ENCODE results near the gene PARP16. TPM values are rescaled to one million over a fixed set of nuclear protein-coding genes. Genes with fewer than 3 reads are reported as not detected.

The PARP16 gene
- total RNA-seq, 1 donor from 2014 or later: 2.8 TPM

- no peak for DNase-seq (ENCODE audit: low spot score)
- Mint-ChIP-seq H3K9me3 (ENCODE audit: unreplicated experiment) (no peaks in the 10 kb centered on the region), H3K4me1 (ENCODE audit: unreplicated experiment) (peaks cover 9% of the 10 kb centered on the region), H3K4me3 (ENCODE audit: unreplicated experiment) (no peak overlapping the region), H3K27me3 (ENCODE audit: unreplicated experiment) (peaks cover 7% of the 10 kb centered on the region), H3K36me3 (ENCODE audit: low read depth, unreplicated experiment) (no peaks in the 10 kb centered on the region), H3K27ac (ENCODE audit: unreplicated experiment) (no peak overlapping the region)
- TF ChIP-seq, protein P1, sequence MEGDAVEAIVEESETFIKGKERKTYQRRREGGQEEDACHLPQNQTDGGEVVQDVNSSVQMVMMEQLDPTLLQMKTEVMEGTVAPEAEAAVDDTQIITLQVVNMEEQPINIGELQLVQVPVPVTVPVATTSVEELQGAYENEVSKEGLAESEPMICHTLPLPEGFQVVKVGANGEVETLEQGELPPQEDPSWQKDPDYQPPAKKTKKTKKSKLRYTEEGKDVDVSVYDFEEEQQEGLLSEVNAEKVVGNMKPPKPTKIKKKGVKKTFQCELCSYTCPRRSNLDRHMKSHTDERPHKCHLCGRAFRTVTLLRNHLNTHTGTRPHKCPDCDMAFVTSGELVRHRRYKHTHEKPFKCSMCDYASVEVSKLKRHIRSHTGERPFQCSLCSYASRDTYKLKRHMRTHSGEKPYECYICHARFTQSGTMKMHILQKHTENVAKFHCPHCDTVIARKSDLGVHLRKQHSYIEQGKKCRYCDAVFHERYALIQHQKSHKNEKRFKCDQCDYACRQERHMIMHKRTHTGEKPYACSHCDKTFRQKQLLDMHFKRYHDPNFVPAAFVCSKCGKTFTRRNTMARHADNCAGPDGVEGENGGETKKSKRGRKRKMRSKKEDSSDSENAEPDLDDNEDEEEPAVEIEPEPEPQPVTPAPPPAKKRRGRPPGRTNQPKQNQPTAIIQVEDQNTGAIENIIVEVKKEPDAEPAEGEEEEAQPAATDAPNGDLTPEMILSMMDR (IDR thresholded peaks at IDR 0.05; ENCODE audit: unreplicated experiment): no peak
These were observed 15.4 kb upstream of the PARP16 start for GRCh38 chr15:65302061-65302460.

DNA sequence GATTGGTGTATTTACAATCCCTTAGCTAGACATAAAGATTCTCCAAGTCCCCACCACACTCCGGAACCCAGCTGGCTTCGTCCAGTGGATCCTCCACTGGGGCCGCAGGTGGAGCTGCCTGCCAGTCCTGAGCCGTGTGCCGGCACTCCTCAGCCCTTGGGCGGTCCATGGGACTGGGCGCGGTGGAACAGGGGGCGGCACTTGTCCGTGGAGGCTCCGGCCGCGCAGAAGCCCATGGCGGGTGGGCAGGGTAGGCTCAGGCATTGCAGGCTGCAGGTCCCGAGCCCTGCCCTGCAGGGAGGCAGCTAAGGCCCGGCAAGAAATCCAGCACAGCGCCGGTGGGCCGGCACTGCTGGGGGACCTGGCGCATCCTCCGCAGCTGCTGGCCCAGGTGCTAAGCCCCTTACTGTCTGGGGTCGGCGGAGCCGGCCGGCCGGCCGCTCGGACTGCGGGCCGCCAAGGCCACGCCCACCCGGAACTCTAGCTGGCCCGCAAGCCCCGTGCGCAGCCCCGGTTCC, 14.3 kb upstream of the PARP16 start:
- Mint-ChIP-seq H3K27me3 (ENCODE audit: unreplicated experiment) (peaks cover 7% of the 10 kb centered on the region), H3K4me1 (ENCODE audit: unreplicated experiment) (peaks cover 12% of the 10 kb centered on the region), H3K4me3 (ENCODE audit: unreplicated experiment) (no peak overlapping the region), H3K36me3 (ENCODE audit: low read depth, unreplicated experiment) (no peaks in the 10 kb centered on the region), H3K9me3 (ENCODE audit: unreplicated experiment) (no peaks in the 10 kb centered on the region), H3K27ac (ENCODE audit: unreplicated experiment) (no peak overlapping the region)
- TF ChIP-seq, protein P1 (IDR thresholded peaks at IDR 0.05; ENCODE audit: unreplicated experiment): no peak
- no peak for DNase-seq (ENCODE audit: low spot score)

DNA sequence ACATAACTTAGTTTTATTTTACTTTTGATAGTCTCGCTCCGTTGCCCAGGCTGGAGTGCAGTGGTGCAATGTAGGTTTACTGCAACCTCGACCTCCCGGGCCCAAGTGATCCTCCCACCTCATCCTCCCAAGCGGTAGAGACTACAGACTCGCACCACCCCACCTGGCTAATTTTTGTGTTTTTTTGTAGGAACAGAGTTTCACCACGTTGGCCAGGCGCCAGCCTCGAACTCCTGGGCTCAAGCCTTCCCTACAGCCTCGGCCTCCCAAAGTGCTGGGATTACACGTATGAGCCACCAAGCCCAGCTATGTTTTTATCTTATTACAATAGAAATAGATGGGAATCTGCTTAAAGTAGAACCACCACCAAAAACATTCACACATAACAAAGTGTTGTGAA, 12.0 kb upstream of the PARP16 start:
- H3K9me3 Mint-ChIP-seq (ENCODE audit: unreplicated experiment): no peaks in the 10 kb centered on the region
- no peak overlapping the region for H3K4me3 Mint-ChIP-seq (ENCODE audit: unreplicated experiment)
- no peak overlapping the region for H3K27ac Mint-ChIP-seq (ENCODE audit: unreplicated experiment)
- DNase-seq (ENCODE audit: low spot score): no peak
- H3K36me3 Mint-ChIP-seq (ENCODE audit: low read depth, unreplicated experiment): no peaks in the 10 kb centered on the region
- peaks cover 2% of the 10 kb centered on the region for H3K27me3 Mint-ChIP-seq (ENCODE audit: unreplicated experiment)
- H3K4me1 Mint-ChIP-seq (ENCODE audit: unreplicated experiment): peaks cover 6% of the 10 kb centered on the region
- TF ChIP-seq, protein P1 (IDR thresholded peaks at IDR 0.05; ENCODE audit: unreplicated experiment): no peak

- no peak for DNase-seq (ENCODE audit: low spot score)
- TF ChIP-seq, protein P1 (IDR thresholded peaks at IDR 0.05; ENCODE audit: unreplicated experiment): no peak
- H3K27me3 Mint-ChIP-seq (ENCODE audit: unreplicated experiment): no peaks in the 10 kb centered on the region
- peaks cover 6% of the 10 kb centered on the region for H3K4me1 Mint-ChIP-seq (ENCODE audit: unreplicated experiment)
- no peaks in the 10 kb centered on the region for H3K9me3 Mint-ChIP-seq (ENCODE audit: unreplicated experiment)
- H3K4me3 Mint-ChIP-seq (ENCODE audit: unreplicated experiment): no peak overlapping the region
- H3K27ac Mint-ChIP-seq (ENCODE audit: unreplicated experiment): no peak overlapping the region
- no peaks in the 10 kb centered on the region for H3K36me3 Mint-ChIP-seq (ENCODE audit: low read depth, unreplicated experiment)
These were observed 6.3 kb upstream of the PARP16 start for GRCh38 chr15:65292938-65293518.

DNA sequence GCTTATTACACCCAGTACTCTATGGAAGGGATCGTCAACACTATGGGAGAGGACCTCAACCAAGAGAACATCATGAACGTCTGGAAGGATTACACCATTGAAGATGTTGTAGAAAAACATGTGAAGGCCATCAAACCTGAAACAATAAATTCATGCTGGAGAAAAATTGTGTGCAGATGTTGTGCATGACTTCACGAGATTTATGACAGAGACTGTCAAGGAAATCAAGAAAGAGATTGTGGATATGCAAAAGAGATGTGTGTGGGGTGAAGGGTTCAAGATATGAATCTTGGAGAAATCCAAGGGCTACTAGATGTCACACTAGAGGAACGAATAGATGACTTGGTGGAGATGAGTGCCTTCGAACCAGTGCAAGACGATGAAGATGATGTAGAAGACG, 3.5 kb upstream of the PARP16 start:
- no peak overlapping the region for H3K4me3 Mint-ChIP-seq (ENCODE audit: unreplicated experiment)
- no peak for DNase-seq (ENCODE audit: low spot score)
- no peaks in the 10 kb centered on the region for H3K9me3 Mint-ChIP-seq (ENCODE audit: unreplicated experiment)
- peaks cover 11% of the 10 kb centered on the region for H3K4me1 Mint-ChIP-seq (ENCODE audit: unreplicated experiment)
- TF ChIP-seq, protein P1 (IDR thresholded peaks at IDR 0.05; ENCODE audit: unreplicated experiment): no peak
- no peak overlapping the region for H3K27ac Mint-ChIP-seq (ENCODE audit: unreplicated experiment)
- H3K36me3 Mint-ChIP-seq (ENCODE audit: low read depth, unreplicated experiment): no peaks in the 10 kb centered on the region
- H3K27me3 Mint-ChIP-seq (ENCODE audit: unreplicated experiment): no peaks in the 10 kb centered on the region
